Measurements from ENCODE around the gene MAFB.

The MAFB gene

DNA sequence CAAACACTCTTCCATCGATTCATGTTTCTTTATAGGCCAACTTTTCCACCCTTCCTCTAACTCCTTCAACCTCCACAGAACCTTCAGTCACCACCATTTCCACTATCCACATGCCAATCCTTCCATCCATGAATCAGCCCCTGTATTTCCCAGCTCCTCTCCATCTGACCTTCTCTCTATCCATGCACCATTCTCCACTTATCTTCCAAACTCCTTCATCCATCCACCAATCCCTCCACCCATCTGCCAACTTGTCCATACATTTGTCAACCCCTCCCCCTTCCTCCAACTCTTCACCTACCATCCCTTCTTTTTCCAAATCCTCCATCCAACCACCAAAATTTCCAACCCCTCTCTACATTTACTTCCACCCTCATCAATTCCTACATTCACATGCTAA is 49.9 kb downstream of the MAFB start:
- no peak overlapping the region for H3K4me3 ChIP-seq (replicated peaks in 1 of 2; ENCODE audit: low read depth in 2 of 2, low read length in 2 of 2)
- TF ChIP-seq, protein P1, sequence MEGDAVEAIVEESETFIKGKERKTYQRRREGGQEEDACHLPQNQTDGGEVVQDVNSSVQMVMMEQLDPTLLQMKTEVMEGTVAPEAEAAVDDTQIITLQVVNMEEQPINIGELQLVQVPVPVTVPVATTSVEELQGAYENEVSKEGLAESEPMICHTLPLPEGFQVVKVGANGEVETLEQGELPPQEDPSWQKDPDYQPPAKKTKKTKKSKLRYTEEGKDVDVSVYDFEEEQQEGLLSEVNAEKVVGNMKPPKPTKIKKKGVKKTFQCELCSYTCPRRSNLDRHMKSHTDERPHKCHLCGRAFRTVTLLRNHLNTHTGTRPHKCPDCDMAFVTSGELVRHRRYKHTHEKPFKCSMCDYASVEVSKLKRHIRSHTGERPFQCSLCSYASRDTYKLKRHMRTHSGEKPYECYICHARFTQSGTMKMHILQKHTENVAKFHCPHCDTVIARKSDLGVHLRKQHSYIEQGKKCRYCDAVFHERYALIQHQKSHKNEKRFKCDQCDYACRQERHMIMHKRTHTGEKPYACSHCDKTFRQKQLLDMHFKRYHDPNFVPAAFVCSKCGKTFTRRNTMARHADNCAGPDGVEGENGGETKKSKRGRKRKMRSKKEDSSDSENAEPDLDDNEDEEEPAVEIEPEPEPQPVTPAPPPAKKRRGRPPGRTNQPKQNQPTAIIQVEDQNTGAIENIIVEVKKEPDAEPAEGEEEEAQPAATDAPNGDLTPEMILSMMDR (IDR thresholded peaks at IDR 0.05; ENCODE audit: low read depth, low read length) = no peak
- no peak for DNase-seq (ENCODE audit: low read depth in 2 of 2)

DNA sequence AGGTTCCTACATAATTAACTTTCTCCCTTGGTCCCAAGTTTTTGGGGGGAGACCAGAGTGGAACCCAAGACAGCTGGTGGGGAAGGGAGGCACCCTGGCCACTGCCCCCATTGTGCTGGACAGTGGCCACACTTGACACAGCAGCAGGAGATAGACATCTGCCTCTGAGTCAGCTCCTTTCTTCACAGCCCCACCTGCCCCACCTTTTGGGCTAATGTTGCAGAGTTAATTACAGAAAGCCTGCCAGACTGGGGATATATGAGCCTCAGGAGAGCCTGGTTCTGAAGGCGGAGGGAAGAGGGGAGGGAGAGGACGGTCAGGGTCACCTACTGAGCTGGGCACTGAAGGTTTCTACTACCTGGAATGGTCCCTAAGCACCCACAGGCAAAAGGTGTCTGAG is 50.6 kb downstream of the MAFB start:
- no peak for DNase-seq (ENCODE audit: low read depth in 2 of 2)
- no peak overlapping the region for H3K4me3 ChIP-seq (replicated peaks in 1 of 2; ENCODE audit: low read depth in 2 of 2, low read length in 2 of 2)
- TF ChIP-seq, protein P1 (IDR thresholded peaks at IDR 0.05; ENCODE audit: low read depth, low read length) = no peak

DNA sequence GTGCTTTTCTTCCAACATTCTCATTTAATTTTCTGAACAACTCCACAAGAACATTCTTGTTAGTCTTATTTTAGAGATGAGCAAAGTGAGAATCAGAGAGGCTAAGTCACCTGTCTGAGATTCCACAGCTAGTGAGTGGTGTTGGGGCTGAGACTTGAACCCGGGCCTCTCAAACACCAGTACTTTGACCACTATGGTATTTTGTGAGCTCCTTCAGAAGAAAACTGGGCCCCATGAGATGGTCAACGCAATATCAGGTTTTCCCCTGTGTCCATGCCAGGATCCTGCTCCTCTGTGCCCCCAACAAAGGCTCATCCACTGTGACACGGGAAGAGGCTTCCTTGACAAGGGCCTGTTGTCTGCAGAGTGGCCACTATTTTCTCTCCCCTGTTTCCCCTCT is 51.9 kb downstream of the MAFB start:
- no peak for DNase-seq (ENCODE audit: low read depth in 2 of 2)
- H3K4me3 ChIP-seq (replicated peaks in 1 of 2; ENCODE audit: low read depth in 2 of 2, low read length in 2 of 2) = no peak overlapping the region
- TF ChIP-seq, protein P1 (IDR thresholded peaks at IDR 0.05; ENCODE audit: low read depth, low read length) = no peak

DNA sequence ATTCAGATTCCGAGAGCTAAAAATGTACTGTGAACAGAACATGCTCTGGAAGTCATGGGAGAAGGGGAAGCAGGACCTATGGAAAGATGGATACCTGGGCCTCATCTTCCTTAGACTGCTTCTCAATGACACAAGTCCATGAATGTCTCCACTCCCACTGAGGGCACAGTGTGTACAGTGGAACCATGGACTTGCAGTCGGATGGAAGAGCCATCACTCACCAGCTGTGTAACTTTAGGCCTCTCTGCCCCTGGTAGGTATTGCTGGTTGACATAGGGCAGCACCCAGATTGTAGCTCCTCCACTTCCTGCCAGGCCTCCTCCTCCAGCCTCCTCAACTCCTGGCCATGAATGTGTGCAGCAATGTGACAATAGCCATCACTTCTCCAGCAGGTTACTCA is 52.5 kb downstream of the MAFB start:
- DNase-seq (ENCODE audit: low read depth in 2 of 2) = no peak
- no peak overlapping the region for H3K4me3 ChIP-seq (replicated peaks in 1 of 2; ENCODE audit: low read depth in 2 of 2, low read length in 2 of 2)
- TF ChIP-seq, protein P1 (IDR thresholded peaks at IDR 0.05; ENCODE audit: low read depth, low read length) = no peak

DNA sequence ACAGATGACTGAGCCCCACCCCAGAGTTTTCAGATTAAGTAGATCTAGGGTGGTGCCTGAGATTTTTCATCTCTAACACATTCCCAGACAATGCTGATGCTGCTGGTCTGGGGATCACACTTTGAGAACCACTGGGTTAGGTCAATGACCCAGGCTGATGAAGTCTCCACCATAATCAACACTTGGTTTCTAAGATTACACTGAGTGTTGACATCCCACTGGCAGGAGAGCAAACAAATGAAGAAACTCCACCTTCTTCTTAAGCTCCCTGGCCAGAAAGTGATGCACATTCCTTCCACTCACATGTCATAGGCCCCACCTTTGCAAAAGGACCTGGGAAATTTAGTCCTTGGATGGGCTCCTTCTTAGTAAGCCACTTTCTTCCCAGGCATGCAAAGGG is 53.1 kb downstream of the MAFB start:
- no peak overlapping the region for H3K4me3 ChIP-seq (replicated peaks in 1 of 2; ENCODE audit: low read depth in 2 of 2, low read length in 2 of 2)
- DNase-seq (ENCODE audit: low read depth in 2 of 2) = peak in 1 of 2 donors; percentile 18
- TF ChIP-seq, protein P1 (IDR thresholded peaks at IDR 0.05; ENCODE audit: low read depth, low read length) = no peak
